GM19193 (cell line): ENCODE measurements around the gene SSTR4.

Experiments used
- POLR2A ChIP-seq: IDR thresholded peaks from 4 replicates; pipeline ENCODE4 v1.6.1; 2011; ENCODE audit not compliant: insufficient read depth, insufficient read length; ENCODE audit errors: extremely low read depth

SSTR4 gene

GRCh38 chr20:23065266-23066201, 30.4 kb downstream of the SSTR4 start:
- no peak for TF ChIP-seq POLR2A

GRCh38 chr20:23066772-23067171, 31.7 kb downstream of the SSTR4 start:
- no peak for TF ChIP-seq POLR2A

- TF ChIP-seq POLR2A = no peak
Observed at GRCh38 chr20:23068283-23068682, 33.2 kb downstream of the SSTR4 start.

GRCh38 chr20:23069108-23069507, 34.0 kb downstream of the SSTR4 start:
- no peak for TF ChIP-seq POLR2A

- TF ChIP-seq POLR2A = no peak
Observed at GRCh38 chr20:23071398-23071797, 36.3 kb downstream of the SSTR4 start.

- no peak for TF ChIP-seq POLR2A
Observed at GRCh38 chr20:23071996-23072395, 36.9 kb downstream of the SSTR4 start.

GRCh38 chr20:23072892-23073586, 37.9 kb downstream of the SSTR4 start:
- TF ChIP-seq POLR2A = no peak

GRCh38 chr20:23074052-23074451, 38.9 kb downstream of the SSTR4 start:
- TF ChIP-seq POLR2A = no peak

- TF ChIP-seq POLR2A = no peak
Observed at GRCh38 chr20:23077277-23077676, 42.2 kb downstream of the SSTR4 start.

- TF ChIP-seq POLR2A = no peak
Observed at GRCh38 chr20:23078351-23079015, 43.4 kb downstream of the SSTR4 start.

GRCh38 chr20:23079016-23079351, 43.9 kb downstream of the SSTR4 start:
- no peak for TF ChIP-seq POLR2A

GRCh38 chr20:23079926-23080325, 44.8 kb downstream of the SSTR4 start:
- no peak for TF ChIP-seq POLR2A

- no peak for TF ChIP-seq POLR2A
Observed at GRCh38 chr20:23080521-23080920, 45.4 kb downstream of the SSTR4 start.

- no peak for TF ChIP-seq POLR2A
Observed at GRCh38 chr20:23081263-23081819, 46.2 kb downstream of the SSTR4 start.

GRCh38 chr20:23082846-23083552, 47.9 kb downstream of the SSTR4 start:
- no peak for TF ChIP-seq POLR2A

GRCh38 chr20:23083553-23084220, 48.6 kb downstream of the SSTR4 start:
- no peak for TF ChIP-seq POLR2A
